Colonic mucosa (tissue), 4 donors: ENCODE data around the gene MUC2. TPM values are rescaled to one million over a fixed set of nuclear protein-coding genes. Genes with fewer than 3 reads are reported as not detected.

Source experiments
- DNase-seq: peaks from one replicate; pipeline ENCODE4 v3.0.0-alpha.2; 2020
- H3K27ac ChIP-seq: fragments of 200-600 bp; one replicate; pipeline ENCODE4 v1.8.0; 2021
- H3K27me3 ChIP-seq: fragments of 200-600 bp; one replicate; pipeline ENCODE4 v1.8.0; 2021
- H3K36me3 ChIP-seq: fragments of 200-600 bp; one replicate; pipeline ENCODE4 v1.8.0; 2021
- H3K4me1 ChIP-seq: fragments of 200-600 bp; one replicate; pipeline ENCODE4 v1.8.0; 2021; ENCODE audit warnings: mild to moderate bottlenecking
- H3K4me3 ChIP-seq: fragments of 200-600 bp; one replicate; pipeline ENCODE4 v1.8.0; 2021
- H3K9ac ChIP-seq, 2 donors: one replicate each; pipeline ENCODE4 v1.7.0; 2013; ENCODE audit warnings: control low read depth in 2 of 2, low read depth in 2 of 2, low read length in 2 of 2
- H3K9me3 ChIP-seq: fragments of 200-600 bp; one replicate; pipeline ENCODE4 v1.8.0; 2021
- CTCF ChIP-seq: fragments of 200-600 bp; IDR thresholded peaks from one replicate; pipeline ENCODE4 v1.8.0; 2022; ENCODE audit warnings: antibody characterized with exemption, mild to moderate bottlenecking
- intact Hi-C: fragments of 100-400 bp; cut with DNase I; formaldehyde crosslinking; loops from one replicate; pipeline ENCODE4 v1.14.1; 2022
- total RNA-seq, 2 donors: library from RNA; stranded (reverse); fragmentation: NEBNext Ultra II Directional in 1 of 2; extraction: Animal tissue kit (Norgen Biotek cat#: 25700) in 1 of 2; gene quantifications; one replicate each; pipeline ENCODE4 v1.2.1, GENCODE V29; 2021
- donor health status: healthy.
- donor health status: DM: no; HTN: no; CAD: no.
- donor health status: DM: no; HTN: no; CAD: no.

The MUC2 gene
- total RNA-seq, 2 donors from 2014 or later, result 1,230 to 1,438 TPM

- no peak for DNase-seq
- intact Hi-C loops, result no loop called here
Measured at GRCh38 chr11:1116104-1116503, 41.4 kb downstream of the MUC2 start.

GRCh38 chr11:1116666-1117390, 42.2 kb downstream of the MUC2 start:
- no peak overlapping the region for H3K4me3 ChIP-seq
- no peak for DNase-seq
- no peaks in the 10 kb centered on the region for H3K36me3 ChIP-seq
- TF ChIP-seq CTCF, result no peak
- no peak overlapping the region for H3K27ac ChIP-seq
- H3K9ac ChIP-seq, result no peak overlapping the region
- no peaks in the 10 kb centered on the region for H3K4me1 ChIP-seq
- intact Hi-C loops, result no loop called here
- no peaks in the 10 kb centered on the region for H3K27me3 ChIP-seq
- no peaks in the 10 kb centered on the region for H3K9me3 ChIP-seq

More at GRCh38 chr11:1116104-1116503, 41.4 kb downstream of the MUC2 start:
- H3K9me3 ChIP-seq, result no peaks in the 10 kb centered on the region
- H3K27me3 ChIP-seq, result no peaks in the 10 kb centered on the region
- no peak overlapping the region for H3K4me3 ChIP-seq
- H3K9ac ChIP-seq, result no peak overlapping the region
- no peaks in the 10 kb centered on the region for H3K36me3 ChIP-seq
- no peaks in the 10 kb centered on the region for H3K4me1 ChIP-seq
- H3K27ac ChIP-seq, result no peak overlapping the region
- no peak for TF ChIP-seq CTCF

GRCh38 chr11:1117992-1118391, 43.3 kb downstream of the MUC2 start:
- H3K9ac ChIP-seq, result no peak overlapping the region
- H3K27ac ChIP-seq, result no peak overlapping the region
- DNase-seq, result no peak
- TF ChIP-seq CTCF, result no peak
- no peak overlapping the region for H3K4me3 ChIP-seq
- no peaks in the 10 kb centered on the region for H3K36me3 ChIP-seq
- no peaks in the 10 kb centered on the region for H3K9me3 ChIP-seq
- intact Hi-C loops, result no loop called here
- H3K27me3 ChIP-seq, result no peaks in the 10 kb centered on the region
- no peaks in the 10 kb centered on the region for H3K4me1 ChIP-seq

- Histone ChIP-seq H3K9me3 (no peaks in the 10 kb centered on the region), H3K9ac (no peak overlapping the region), H3K4me3 (no peak overlapping the region), H3K27me3 (no peaks in the 10 kb centered on the region), H3K27ac (no peak overlapping the region), H3K4me1 (no peaks in the 10 kb centered on the region), H3K36me3 (no peaks in the 10 kb centered on the region)
- intact Hi-C loops, result no loop called here
- DNase-seq, result no peak
- no peak for TF ChIP-seq CTCF
Measured at GRCh38 chr11:1118755-1119603, 44.3 kb downstream of the MUC2 start.

- H3K27ac ChIP-seq, result no peak overlapping the region
- H3K9me3 ChIP-seq, result no peaks in the 10 kb centered on the region
- no peak for DNase-seq
- H3K9ac ChIP-seq, result no peak overlapping the region
- H3K4me1 ChIP-seq, result no peaks in the 10 kb centered on the region
- H3K4me3 ChIP-seq, result no peak overlapping the region
- no peak for TF ChIP-seq CTCF
- no peaks in the 10 kb centered on the region for H3K27me3 ChIP-seq
- intact Hi-C loops, result loop anchor here (10.0 kb wide), 1 partner anchor 395 kb away; no protein-coding TSS in a partner anchor
- H3K36me3 ChIP-seq, result no peaks in the 10 kb centered on the region
Measured at GRCh38 chr11:1119604-1120146, 45.0 kb downstream of the MUC2 start.
